ENCODE results near the gene KCNB1. TPM values are rescaled to one million over a fixed set of nuclear protein-coding genes. Genes with fewer than 3 reads are reported as not detected.
"Not testable (repeated sequence)": the region's sequence is repeated elsewhere in the genome, so short reads cannot be mapped to it uniquely, and the experiment has no call there.

The KCNB1 gene
- total RNA-seq, 1 experiment from 2014 or later: 0.05 TPM

DNA sequence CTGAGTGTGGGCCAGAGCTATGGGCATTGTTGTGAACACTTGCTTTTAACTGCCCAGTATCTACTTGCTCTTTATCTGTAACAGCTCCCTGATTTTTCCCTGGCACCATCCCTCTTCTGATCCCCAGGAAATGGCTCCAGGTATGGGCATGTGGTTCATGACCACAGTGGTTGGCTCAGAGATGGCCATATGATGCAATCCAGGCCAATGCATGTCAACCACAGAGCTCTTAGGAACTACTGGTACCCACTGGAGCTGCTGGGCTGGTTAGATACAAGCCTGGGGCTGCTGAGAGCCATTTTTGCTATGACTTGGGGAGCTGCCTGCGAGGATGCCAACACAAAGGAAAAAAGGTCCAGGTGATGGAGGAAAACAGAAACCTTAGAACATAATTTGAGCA is 55.6 kb downstream of the KCNB1 start:
- DNase-seq (ENCODE audit: low read depth, low spot score): no peak
- in situ Hi-C loops (cut with HindIII; ENCODE audit: low pct_unique_long_range_greater_than_20kb, low sequenced_read_pairs): no loop called here

- DNase-seq (ENCODE audit: low read depth, low spot score): no peak
- in situ Hi-C loops (cut with HindIII; ENCODE audit: low pct_unique_long_range_greater_than_20kb, low sequenced_read_pairs): no loop called here
These were observed 56.1 kb downstream of the KCNB1 start for GRCh38 chr20:49426395-49426794.

- in situ Hi-C loops (cut with HindIII; ENCODE audit: low pct_unique_long_range_greater_than_20kb, low sequenced_read_pairs): no loop called here
- DNase-seq (ENCODE audit: low read depth, low spot score): no peak
These were observed 57.9 kb downstream of the KCNB1 start for GRCh38 chr20:49424536-49424935.

- in situ Hi-C loops (cut with HindIII; ENCODE audit: low pct_unique_long_range_greater_than_20kb, low sequenced_read_pairs): no loop called here
- DNase-seq (ENCODE audit: low read depth, low spot score): no peak
These were observed 60.3 kb downstream of the KCNB1 start for GRCh38 chr20:49422161-49422560.

DNA sequence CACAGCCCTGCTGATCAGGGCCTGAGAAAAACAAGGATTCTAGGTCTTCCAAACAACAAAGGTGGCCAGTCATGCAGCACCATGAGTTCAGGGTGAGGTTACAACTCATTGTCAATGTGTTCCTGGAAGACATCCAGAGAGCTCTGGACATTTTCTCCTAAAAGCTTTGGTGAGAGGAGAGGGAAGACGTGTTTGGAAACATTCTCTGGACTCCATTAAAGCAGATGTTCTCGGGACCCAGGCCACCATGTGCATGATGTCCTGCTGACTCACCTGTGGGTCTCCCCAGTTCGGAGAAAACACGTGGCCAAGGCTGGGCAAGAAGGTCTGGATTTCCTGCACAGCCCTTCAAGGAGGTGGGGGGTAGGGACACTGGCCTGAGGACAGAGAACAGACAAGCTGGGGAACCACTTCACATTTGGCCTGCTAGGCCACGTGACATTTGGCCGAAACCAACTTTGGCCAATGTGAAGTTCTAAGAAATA is 61.6 kb downstream of the KCNB1 start:
- DNase-seq (ENCODE audit: low read depth, low spot score): peak; percentile 30

GRCh38 chr20:49420292-49420691 is 62.2 kb downstream of the KCNB1 start:
- no peak for DNase-seq (ENCODE audit: low read depth, low spot score)
- in situ Hi-C loops (cut with HindIII; ENCODE audit: low pct_unique_long_range_greater_than_20kb, low sequenced_read_pairs): no loop called here

More for the DNA sequence above, 61.6 kb downstream of the KCNB1 start:
- in situ Hi-C loops (cut with HindIII; ENCODE audit: low pct_unique_long_range_greater_than_20kb, low sequenced_read_pairs): no loop called here

- in situ Hi-C loops (cut with HindIII; ENCODE audit: low pct_unique_long_range_greater_than_20kb, low sequenced_read_pairs): no loop called here
- DNase-seq (ENCODE audit: low read depth, low spot score): no peak
These were observed 62.7 kb downstream of the KCNB1 start for GRCh38 chr20:49419785-49420184.

DNA sequence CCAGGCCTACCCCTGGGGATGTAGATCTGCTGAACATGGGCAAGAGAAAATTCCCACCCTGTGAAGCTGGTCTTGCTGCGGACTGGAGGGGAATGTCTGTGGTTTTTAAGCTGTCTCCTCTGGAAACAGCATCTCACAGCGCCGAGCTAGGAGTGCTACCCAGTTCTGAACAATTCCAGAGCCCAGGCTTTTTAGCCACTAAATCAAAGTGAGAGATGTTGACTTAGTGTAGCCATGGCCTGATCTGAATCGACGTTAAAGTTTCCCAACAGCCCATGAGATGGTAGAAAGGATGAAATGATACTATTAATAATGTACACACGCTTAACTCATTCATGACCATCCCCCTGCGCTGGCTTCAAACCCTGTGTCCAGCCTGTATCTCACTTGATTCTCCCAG is 63.7 kb downstream of the KCNB1 start:
- in situ Hi-C loops (cut with HindIII; ENCODE audit: low pct_unique_long_range_greater_than_20kb, low sequenced_read_pairs): no loop called here
- no peak for DNase-seq (ENCODE audit: low read depth, low spot score)

DNA sequence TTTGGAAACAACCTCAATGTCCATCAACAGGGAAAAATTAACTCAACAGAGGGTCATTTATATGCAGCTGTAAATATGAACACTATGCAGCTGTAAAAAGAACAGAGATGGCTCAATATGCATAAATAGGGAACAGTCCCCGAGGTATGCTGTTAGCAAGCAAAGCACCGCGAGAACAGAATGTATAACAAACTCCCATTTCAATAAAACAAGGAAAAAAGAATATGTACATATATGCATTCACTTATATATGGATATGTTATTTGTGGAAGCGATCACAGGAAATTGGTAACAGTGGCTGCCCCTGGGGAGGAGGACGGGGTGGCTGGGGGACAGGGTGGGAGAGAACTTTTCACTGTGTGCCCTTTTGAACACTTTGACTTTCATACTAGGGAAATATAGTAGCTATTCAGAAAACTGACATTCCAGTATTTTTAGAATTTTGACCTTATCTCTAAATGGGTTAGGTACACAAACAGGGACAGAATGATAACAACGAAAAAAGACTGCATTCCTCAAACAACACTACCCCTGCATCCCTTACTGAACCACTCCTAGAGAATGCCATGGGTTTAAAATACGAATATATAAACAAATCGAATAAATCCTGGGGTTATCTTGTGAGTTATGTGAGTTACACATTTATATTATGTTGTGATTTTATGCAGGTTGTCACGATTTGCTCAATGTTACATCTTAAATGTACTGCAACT is 64.5 kb downstream of the KCNB1 start:
- in situ Hi-C loops (cut with HindIII; ENCODE audit: low pct_unique_long_range_greater_than_20kb, low sequenced_read_pairs): no loop called here
- DNase-seq (ENCODE audit: low read depth, low spot score): no peak

DNA sequence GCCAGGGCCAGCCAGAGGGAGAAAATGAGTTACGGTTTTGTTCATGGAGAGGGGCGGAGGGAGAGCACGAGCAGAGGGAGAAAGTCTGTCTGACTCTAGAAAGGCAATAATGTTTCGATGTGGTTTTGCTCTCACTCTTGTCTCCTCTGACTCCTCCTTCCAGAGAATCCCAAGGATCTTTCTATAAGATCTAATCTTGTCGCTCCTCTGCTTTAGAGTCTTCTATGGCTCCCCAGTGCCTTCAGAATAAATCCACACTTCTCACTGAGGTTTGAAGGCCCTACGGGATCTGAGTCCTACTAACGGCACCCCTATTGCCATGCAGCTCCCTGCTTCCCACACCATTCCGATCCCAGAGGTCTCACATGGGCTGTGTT is 66.8 kb downstream of the KCNB1 start:
- DNase-seq (ENCODE audit: low read depth, low spot score): no peak
- in situ Hi-C loops (cut with HindIII; ENCODE audit: low pct_unique_long_range_greater_than_20kb, low sequenced_read_pairs): no loop called here

GRCh38 chr20:49415005-49415667 is 67.3 kb downstream of the KCNB1 start:
- no peak for DNase-seq (ENCODE audit: low read depth, low spot score)

GRCh38 chr20:49413677-49414076 is 68.8 kb downstream of the KCNB1 start:
- in situ Hi-C loops (cut with HindIII; ENCODE audit: low pct_unique_long_range_greater_than_20kb, low sequenced_read_pairs): no loop called here

More at GRCh38 chr20:49415005-49415667, 67.3 kb downstream of the KCNB1 start:
- in situ Hi-C loops (cut with HindIII; ENCODE audit: low pct_unique_long_range_greater_than_20kb, low sequenced_read_pairs): no loop called here

DNA sequence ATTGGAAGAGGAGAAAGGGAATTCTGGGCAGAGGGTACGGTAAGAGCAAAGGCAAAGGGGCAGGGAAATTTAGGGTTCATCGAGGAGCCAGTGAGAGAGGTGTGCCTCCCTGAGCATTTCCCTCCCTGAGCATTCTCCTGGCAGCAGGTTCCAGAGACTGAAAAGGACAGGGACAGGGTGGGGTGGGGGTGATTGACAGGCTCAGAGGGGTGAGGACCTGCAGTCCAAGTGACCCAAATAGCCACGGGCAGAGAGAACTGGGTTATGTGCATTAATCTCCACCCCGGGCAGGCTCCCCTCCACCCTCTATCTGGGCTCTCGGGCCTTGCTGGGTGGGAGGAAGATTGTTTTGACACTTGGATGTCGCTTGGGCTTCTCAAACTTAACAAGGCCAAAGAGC is 69.5 kb downstream of the KCNB1 start:
- in situ Hi-C loops (cut with HindIII; ENCODE audit: low pct_unique_long_range_greater_than_20kb, low sequenced_read_pairs): no loop called here
- no peak for DNase-seq (ENCODE audit: low read depth, low spot score)

More at GRCh38 chr20:49413677-49414076, 68.8 kb downstream of the KCNB1 start:
- no peak for DNase-seq (ENCODE audit: low read depth, low spot score)

GRCh38 chr20:49412254-49412653 is 70.2 kb downstream of the KCNB1 start:
- in situ Hi-C loops (cut with HindIII; ENCODE audit: low pct_unique_long_range_greater_than_20kb, low sequenced_read_pairs): no loop called here
- DNase-seq (ENCODE audit: low read depth, low spot score): no peak

- in situ Hi-C loops (cut with HindIII; ENCODE audit: low pct_unique_long_range_greater_than_20kb, low sequenced_read_pairs): no loop called here
These were observed 71.1 kb downstream of the KCNB1 start for GRCh38 chr20:49411221-49411925.

GRCh38 chr20:49409975-49410621 is 72.4 kb downstream of the KCNB1 start:
- DNase-seq (ENCODE audit: low read depth, low spot score); in situ Hi-C loops (cut with HindIII; ENCODE audit: low pct_unique_long_range_greater_than_20kb, low sequenced_read_pairs): not testable (repeated sequence)

More at GRCh38 chr20:49411221-49411925, 71.1 kb downstream of the KCNB1 start:
- DNase-seq (ENCODE audit: low read depth, low spot score): no peak

- in situ Hi-C loops (cut with HindIII; ENCODE audit: low pct_unique_long_range_greater_than_20kb, low sequenced_read_pairs): no loop called here
- no peak for DNase-seq (ENCODE audit: low read depth, low spot score)
These were observed 73.0 kb downstream of the KCNB1 start for GRCh38 chr20:49409302-49409974.

Data from SK-MEL-5 (cell line).